Gastroesophageal sphincter (tissue), 3 donors: ENCODE measurements around the gene CAMKK1.

Experiments used
- CTCF ChIP-seq, 4 experiments: fragments of 200-600 bp in 2 of 4; fragments of 450-650 bp in 2 of 4; sonication (generic) in 1 of 4; IDR thresholded peaks; one replicate each; pipeline ENCODE4 v1.5.1; 2017 to 2019; ENCODE audit warnings: antibody characterized with exemption in 4 of 4, mild to moderate bottlenecking in 2 of 4, moderate library complexity in 2 of 4
- EP300 ChIP-seq: sonication (generic); formaldehyde crosslinking; IDR thresholded peaks from one replicate; pipeline ENCODE4 v1.6.1; 2017; ENCODE audit warnings: antibody characterized with exemption, mild to moderate bottlenecking

GRCh38 chr17:3892095-3892998 is 506 bp downstream of the CAMKK1 start:
- TF ChIP-seq CTCF (IDR thresholded peaks at IDR 0.05), result peak in 1 of 4 experiments; percentile 19
- no peak for TF ChIP-seq EP300
